GM12878 (cell line): ENCODE data around the gene SHISA9.

Source experiments
- EGR1 ChIP-seq, 2 experiments: IDR thresholded peaks; 1 replicate in 1 of 2; 2 replicates in 1 of 2; pipeline ENCODE4 v1.6.1; 2011 to 2012; ENCODE audit warnings: low read depth in 2 of 2, low read length in 2 of 2, borderline replicate concordance in 1 of 2, mild to moderate bottlenecking in 1 of 2, moderate library complexity in 1 of 2
- GATAD2B ChIP-seq: fragments of 450-650 bp; conservative IDR thresholded peaks from 2 replicates; pipeline ENCODE4 v1.6.1; 2017; ENCODE audit warnings: low read depth, mild to moderate bottlenecking, moderate library complexity
- NRF1 ChIP-seq: conservative IDR thresholded peaks from 2 replicates; pipeline ENCODE4 v1.6.1; 2011; ENCODE audit warnings: mild to moderate bottlenecking, low read depth, low read length, improper control_type of control experiment
- SPI1 ChIP-seq: IDR thresholded peaks from 2 replicates; pipeline ENCODE4 v1.6.1; 2011; ENCODE audit warnings: low read depth, mild to moderate bottlenecking, low read length, moderate library complexity, borderline replicate concordance; ENCODE audit not compliant: insufficient read depth
- TBL1XR1 ChIP-seq: IDR thresholded peaks from 2 replicates; pipeline ENCODE4 v1.6.1; 2012; ENCODE audit warnings: low read depth, low read length, improper control_type of control experiment

- TF ChIP-seq NRF1 (no peak), GATAD2B (no peak), SPI1 (no peak), EGR1 (IDR thresholded peaks at IDR 0.05; ENCODE audit: borderline replicate concordance in 1 of 2, low read depth in 2 of 2, low read length in 2 of 2) (no peak), TBL1XR1 (no peak)
Observed at GRCh38 chr16:13021996-13022395, 120.6 kb downstream of the SHISA9 start.
